Measurements from ENCODE around the gene CIBAR2.

The CIBAR2 gene

DNA sequence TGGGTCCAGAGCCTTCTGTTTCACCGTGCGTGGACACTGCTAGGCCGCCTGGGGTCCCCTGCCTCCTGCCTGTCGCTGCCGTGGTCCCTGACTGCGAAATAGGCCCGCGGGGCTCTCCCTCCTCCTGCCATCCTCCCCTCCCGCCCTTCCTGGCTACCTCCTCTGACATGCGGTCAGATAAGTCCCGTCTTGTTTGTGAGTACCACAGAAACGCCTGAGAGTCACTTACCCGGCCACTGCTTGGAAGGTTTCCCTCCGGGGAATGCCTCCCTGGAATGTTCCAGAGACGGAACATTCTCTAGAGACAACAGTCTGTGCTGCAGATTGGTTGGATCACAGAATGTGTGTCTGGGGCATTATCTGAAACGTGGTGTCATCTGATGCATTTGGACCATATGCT is 22.7 kb downstream of the CIBAR2 start:
- ChIA-PET CTCF (no interaction called here), POLR2A (ENCODE audit: low non-redundant PET) (no interaction called here)
- DNase-seq (ENCODE audit: low spot score) = peak; percentile 65
- TF ChIP-seq, protein P1, sequence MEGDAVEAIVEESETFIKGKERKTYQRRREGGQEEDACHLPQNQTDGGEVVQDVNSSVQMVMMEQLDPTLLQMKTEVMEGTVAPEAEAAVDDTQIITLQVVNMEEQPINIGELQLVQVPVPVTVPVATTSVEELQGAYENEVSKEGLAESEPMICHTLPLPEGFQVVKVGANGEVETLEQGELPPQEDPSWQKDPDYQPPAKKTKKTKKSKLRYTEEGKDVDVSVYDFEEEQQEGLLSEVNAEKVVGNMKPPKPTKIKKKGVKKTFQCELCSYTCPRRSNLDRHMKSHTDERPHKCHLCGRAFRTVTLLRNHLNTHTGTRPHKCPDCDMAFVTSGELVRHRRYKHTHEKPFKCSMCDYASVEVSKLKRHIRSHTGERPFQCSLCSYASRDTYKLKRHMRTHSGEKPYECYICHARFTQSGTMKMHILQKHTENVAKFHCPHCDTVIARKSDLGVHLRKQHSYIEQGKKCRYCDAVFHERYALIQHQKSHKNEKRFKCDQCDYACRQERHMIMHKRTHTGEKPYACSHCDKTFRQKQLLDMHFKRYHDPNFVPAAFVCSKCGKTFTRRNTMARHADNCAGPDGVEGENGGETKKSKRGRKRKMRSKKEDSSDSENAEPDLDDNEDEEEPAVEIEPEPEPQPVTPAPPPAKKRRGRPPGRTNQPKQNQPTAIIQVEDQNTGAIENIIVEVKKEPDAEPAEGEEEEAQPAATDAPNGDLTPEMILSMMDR (conservative IDR thresholded peaks at IDR 0.05; ENCODE audit: low read depth) = no peak
- peak overlapping the region; percentile 70 for H3K27ac ChIP-seq

DNA sequence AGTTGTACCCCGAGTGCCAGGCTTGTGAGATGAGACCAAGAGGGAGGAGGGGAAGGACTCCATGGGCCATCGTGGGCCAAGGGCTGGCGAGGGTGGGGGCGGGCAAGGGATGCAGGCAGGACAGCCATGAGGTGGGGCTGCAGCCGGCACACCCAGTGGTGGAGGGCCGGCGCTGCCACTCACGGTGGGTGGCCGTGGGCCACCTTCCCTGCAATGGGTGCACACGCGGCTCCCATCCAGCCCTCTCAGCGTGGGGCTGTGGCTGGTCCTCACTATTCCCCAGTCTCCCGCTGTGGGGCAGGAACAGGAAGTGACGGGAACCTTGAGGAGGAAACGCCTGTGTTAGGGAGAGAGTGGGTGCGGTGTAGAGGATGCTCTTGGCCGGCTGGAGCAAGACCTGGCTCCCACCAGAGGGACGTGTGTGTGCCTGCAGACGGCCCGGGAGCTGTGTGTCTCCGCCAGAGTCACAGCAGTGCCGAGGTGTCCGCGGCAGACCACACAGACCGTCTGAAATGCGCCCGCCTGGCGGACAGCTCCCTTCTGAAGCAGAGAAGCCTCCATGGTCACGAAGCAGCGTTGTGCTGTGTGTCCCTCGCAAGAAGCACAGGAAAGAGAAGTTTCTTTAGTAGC is 23.6 kb downstream of the CIBAR2 start:
- no peak for DNase-seq (ENCODE audit: low spot score)
- ChIA-PET POLR2A (ENCODE audit: low non-redundant PET) (no interaction called here), CTCF (no interaction called here)
- TF ChIP-seq, protein P1 (conservative IDR thresholded peaks at IDR 0.05; ENCODE audit: low read depth) = no peak
- H3K27ac ChIP-seq = peak overlapping the region; percentile 70

- TF ChIP-seq, protein P1 (conservative IDR thresholded peaks at IDR 0.05; ENCODE audit: low read depth) = no peak
- no peak for DNase-seq (ENCODE audit: low spot score)
- ChIA-PET CTCF (interaction anchor here (0.8 kb wide), 1 partner anchor 187 kb away, joined by 4 read pairs; no protein-coding TSS in a partner anchor), POLR2A (ENCODE audit: low non-redundant PET) (no interaction called here)
- peak overlapping the region; percentile 70; the same call in 1 of the 2 replicates for H3K27ac ChIP-seq
Measured at GRCh38 chr16:85087899-85088569, 24.2 kb downstream of the CIBAR2 start.

DNA sequence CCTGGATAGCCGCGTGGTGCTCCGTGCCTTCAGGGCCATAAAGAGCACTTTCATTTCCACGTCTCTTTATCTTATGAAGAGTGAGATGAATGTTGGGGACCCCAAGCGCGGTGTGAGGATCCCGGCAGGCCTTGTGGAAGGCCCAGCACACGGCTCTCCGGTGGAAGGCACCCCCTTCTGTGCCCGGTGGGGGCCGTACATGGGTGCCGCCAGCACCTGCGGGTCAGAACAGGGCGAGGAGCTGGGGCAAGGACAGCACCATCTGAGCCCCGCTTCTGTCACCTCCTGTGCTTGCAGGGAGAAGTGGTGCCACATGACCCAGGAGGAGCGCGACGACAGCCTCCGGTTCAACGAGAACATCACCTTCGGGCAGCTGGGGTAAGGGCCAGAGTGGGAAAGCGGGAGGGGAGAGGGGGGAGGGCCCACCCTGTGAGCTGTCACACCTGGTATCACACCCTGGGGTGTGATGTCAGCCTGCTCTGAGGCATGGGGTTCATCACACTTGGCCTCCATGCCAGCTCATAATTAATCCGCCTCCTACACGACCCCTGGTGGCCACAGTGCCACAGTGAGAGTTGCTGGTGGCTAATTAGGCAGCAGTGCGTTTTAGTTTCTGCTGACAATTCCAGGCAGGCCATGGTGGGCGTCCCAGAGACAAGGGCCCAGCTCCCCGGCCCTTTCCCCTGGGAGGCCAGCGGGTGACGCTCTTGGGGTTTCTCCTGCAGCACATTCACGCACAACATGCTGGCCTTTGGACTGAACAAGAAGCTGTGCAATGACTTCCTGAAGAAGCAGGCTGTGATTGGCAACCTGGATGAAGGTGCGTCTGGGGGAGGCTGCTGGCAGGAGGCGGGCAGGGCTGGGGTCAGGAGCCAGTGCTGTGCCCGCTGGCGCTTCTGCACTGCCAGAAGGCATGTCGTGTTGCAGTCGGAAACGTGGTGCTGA is 25.7 kb downstream of the CIBAR2 start:
- ChIA-PET POLR2A (ENCODE audit: low non-redundant PET) (no interaction called here), CTCF (interaction anchor here (0.5 to 1.5 kb wide), 29 partner anchors 9 to 362 kb away, joined by 3 to 11 read pairs (median 3); partner anchors contain the start of genes CIBAR2, KIAA0513 and ZDHHC7)
- TF ChIP-seq, protein P1 (conservative IDR thresholded peaks at IDR 0.05; ENCODE audit: low read depth) = peak; percentile 73
- DNase-seq (ENCODE audit: low spot score) = peak; percentile 85
- H3K27ac ChIP-seq = no peak overlapping the region; the same call in 1 of the 2 replicates

GRCh38 chr16:85085721-85086120 is 26.6 kb downstream of the CIBAR2 start:
- ChIA-PET POLR2A (ENCODE audit: low non-redundant PET) (no interaction called here), CTCF (interaction anchor here (0.9 to 1.2 kb wide), 2 partner anchors 27 to 101 kb away, joined by 4 to 5 read pairs; partner anchors contain the start of gene CIBAR2)
- H3K27ac ChIP-seq = no peak overlapping the region
- TF ChIP-seq, protein P1 (conservative IDR thresholded peaks at IDR 0.05; ENCODE audit: low read depth) = no peak
- no peak for DNase-seq (ENCODE audit: low spot score)

All from RWPE1 (cell line).